Esophagus muscularis mucosa (tissue), 3 donors: ENCODE measurements around the gene IGSF11.

Experiments
- CTCF ChIP-seq, 3 experiments: fragments of 200-600 bp in 2 of 3; fragments of 450-650 bp in 1 of 3; sonication (generic) in 2 of 3; IDR thresholded peaks; one replicate each; pipeline ENCODE4 v1.5.1; 2017 to 2019; ENCODE audit warnings: antibody characterized with exemption in 3 of 3, mild to moderate bottlenecking in 2 of 3, moderate library complexity in 1 of 3
- EP300 ChIP-seq: sonication (generic); formaldehyde crosslinking; IDR thresholded peaks from one replicate; pipeline ENCODE4 v1.6.1; 2017; ENCODE audit warnings: antibody characterized with exemption

GRCh38 chr3:119073258-119074001 is 38.8 kb upstream of the IGSF11 start:
- TF ChIP-seq CTCF (IDR thresholded peaks at IDR 0.05): no peak
- TF ChIP-seq EP300: no peak
